Muscle layer of duodenum (tissue), 2 donors: ENCODE results near the gene HAND1.

Experiments used
- H3K27ac ChIP-seq: one replicate; pipeline ENCODE4 v1.7.0; 2013; ENCODE audit warnings: mild to moderate bottlenecking, low read length
- H3K27me3 ChIP-seq: one replicate; pipeline ENCODE4 v1.7.0; 2013; ENCODE audit warnings: low read depth, mild to moderate bottlenecking, control low read depth, low read length
- H3K36me3 ChIP-seq, 2 donors: one replicate each; pipeline ENCODE4 v1.7.0; 2013; ENCODE audit warnings: low read length in 2 of 2, control low read depth in 1 of 2, mild to moderate bottlenecking in 1 of 2; ENCODE audit not compliant: insufficient read depth in 2 of 2, control insufficient read depth in 1 of 2
- H3K4me1 ChIP-seq, 2 donors: one replicate each; pipeline ENCODE4 v1.7.0; 2013; ENCODE audit warnings: low read length in 2 of 2, mild to moderate bottlenecking in 2 of 2, control low read depth in 1 of 2, moderate library complexity in 1 of 2; ENCODE audit not compliant: insufficient read depth in 2 of 2, control insufficient read depth in 1 of 2
- H3K4me3 ChIP-seq, 2 donors: one replicate each; pipeline ENCODE4 v1.7.0; 2013; ENCODE audit warnings: low read length in 2 of 2, low read depth in 1 of 2, mild to moderate bottlenecking in 1 of 2
- H3K9me3 ChIP-seq, 2 donors: one replicate each; pipeline ENCODE4 v1.7.0; 2013; ENCODE audit warnings: low read length in 2 of 2, control low read depth in 1 of 2, mild to moderate bottlenecking in 1 of 2; ENCODE audit not compliant: control insufficient read depth in 1 of 2
- donor health status: healthy.

The HAND1 gene

GRCh38 chr5:154467655-154468354, 10.2 kb downstream of the HAND1 start:
- peaks cover 0 to 12% of the 10 kb centered on the region in 2 donors for H3K4me1 ChIP-seq
- H3K27ac ChIP-seq: no peak overlapping the region
- H3K4me3 ChIP-seq: no peak overlapping the region
- H3K36me3 ChIP-seq: no peaks in the 10 kb centered on the region
- H3K9me3 ChIP-seq: no peaks in the 10 kb centered on the region
- H3K27me3 ChIP-seq: peaks cover 11% of the 10 kb centered on the region

GRCh38 chr5:154466671-154467070, 11.4 kb downstream of the HAND1 start:
- no peaks in the 10 kb centered on the region for H3K9me3 ChIP-seq
- no peak overlapping the region for H3K4me3 ChIP-seq

GRCh38 chr5:154466147-154466546, 11.9 kb downstream of the HAND1 start:
- Histone ChIP-seq H3K27ac (no peak overlapping the region), H3K4me3 (no peak overlapping the region), H3K36me3 (no peaks in the 10 kb centered on the region), H3K27me3 (no peaks in the 10 kb centered on the region), H3K4me1 (peaks cover 0 to 8% of the 10 kb centered on the region in 2 donors), H3K9me3 (no peaks in the 10 kb centered on the region)

More at GRCh38 chr5:154466671-154467070, 11.4 kb downstream of the HAND1 start:
- no peaks in the 10 kb centered on the region for H3K36me3 ChIP-seq
- peaks cover under 1% of the 10 kb centered on the region for H3K27me3 ChIP-seq
- peaks cover 0 to 12% of the 10 kb centered on the region in 2 donors for H3K4me1 ChIP-seq
- no peak overlapping the region for H3K27ac ChIP-seq

- no peaks in the 10 kb centered on the region for H3K4me1 ChIP-seq
- no peaks in the 10 kb centered on the region for H3K36me3 ChIP-seq
- H3K4me3 ChIP-seq: no peak overlapping the region
- H3K27me3 ChIP-seq: no peaks in the 10 kb centered on the region
- no peaks in the 10 kb centered on the region for H3K9me3 ChIP-seq
- no peak overlapping the region for H3K27ac ChIP-seq
Measured at GRCh38 chr5:154465169-154465568, 12.9 kb downstream of the HAND1 start.

- Histone ChIP-seq H3K36me3 (peaks cover 0 to 2% of the 10 kb centered on the region in 2 donors), H3K9me3 (no peaks in the 10 kb centered on the region), H3K4me3 (no peak overlapping the region), H3K27me3 (no peaks in the 10 kb centered on the region), H3K4me1 (peaks cover 0 to 1% of the 10 kb centered on the region in 2 donors), H3K27ac (no peak overlapping the region)
Measured at GRCh38 chr5:154464438-154464837, 13.6 kb downstream of the HAND1 start.

GRCh38 chr5:154461531-154461930, 16.5 kb downstream of the HAND1 start:
- Histone ChIP-seq H3K36me3 (peaks cover 9 to 24% of the 10 kb centered on the region in 2 donors), H3K4me3 (no peak overlapping the region), H3K27me3 (no peaks in the 10 kb centered on the region), H3K9me3 (no peaks in the 10 kb centered on the region), H3K27ac (no peak overlapping the region), H3K4me1 (peaks cover 0 to 8% of the 10 kb centered on the region in 2 donors)

- H3K4me3 ChIP-seq: no peak overlapping the region
- H3K4me1 ChIP-seq: peaks cover 0 to 8% of the 10 kb centered on the region in 2 donors
- no peak overlapping the region for H3K27ac ChIP-seq
- H3K27me3 ChIP-seq: no peaks in the 10 kb centered on the region
- H3K36me3 ChIP-seq: peaks cover 20 to 38% of the 10 kb centered on the region in 2 donors
- H3K9me3 ChIP-seq: no peaks in the 10 kb centered on the region
Measured at GRCh38 chr5:154460172-154460571, 17.9 kb downstream of the HAND1 start.

GRCh38 chr5:154459015-154459414, 19.0 kb downstream of the HAND1 start:
- Histone ChIP-seq H3K27me3 (no peaks in the 10 kb centered on the region), H3K9me3 (no peaks in the 10 kb centered on the region), H3K4me1 (peaks cover 0 to 8% of the 10 kb centered on the region in 2 donors), H3K4me3 (no peak overlapping the region), H3K36me3 (peaks cover 27 to 49% of the 10 kb centered on the region in 2 donors), H3K27ac (no peak overlapping the region)

- peaks cover 43 to 73% of the 10 kb centered on the region in 2 donors for H3K36me3 ChIP-seq
- no peaks in the 10 kb centered on the region for H3K9me3 ChIP-seq
- no peak overlapping the region for H3K4me3 ChIP-seq
- peaks cover 0 to 8% of the 10 kb centered on the region in 2 donors for H3K4me1 ChIP-seq
- no peak overlapping the region for H3K27ac ChIP-seq
- H3K27me3 ChIP-seq: no peaks in the 10 kb centered on the region
Measured at GRCh38 chr5:154456540-154456939, 21.5 kb downstream of the HAND1 start.

GRCh38 chr5:154455585-154455984, 22.4 kb downstream of the HAND1 start:
- Histone ChIP-seq H3K9me3 (no peaks in the 10 kb centered on the region), H3K36me3 (peaks cover 46 to 83% of the 10 kb centered on the region in 2 donors), H3K4me1 (peaks cover 0 to 8% of the 10 kb centered on the region in 2 donors), H3K27ac (no peak overlapping the region), H3K27me3 (no peaks in the 10 kb centered on the region), H3K4me3 (no peak overlapping the region)

GRCh38 chr5:154451957-154452356, 26.1 kb downstream of the HAND1 start:
- no peak overlapping the region for H3K4me3 ChIP-seq
- no peaks in the 10 kb centered on the region for H3K27me3 ChIP-seq
- no peak overlapping the region for H3K27ac ChIP-seq
- no peaks in the 10 kb centered on the region for H3K9me3 ChIP-seq
- peaks cover 5 to 31% of the 10 kb centered on the region in 2 donors for H3K4me1 ChIP-seq
- H3K36me3 ChIP-seq: peaks cover 42 to 63% of the 10 kb centered on the region in 2 donors

- peaks cover 26 to 41% of the 10 kb centered on the region in 2 donors for H3K36me3 ChIP-seq
- no peaks in the 10 kb centered on the region for H3K9me3 ChIP-seq
- no peak overlapping the region for H3K27ac ChIP-seq
- H3K4me3 ChIP-seq: no peak overlapping the region
- H3K27me3 ChIP-seq: no peaks in the 10 kb centered on the region
- peaks cover 5 to 34% of the 10 kb centered on the region in 2 donors for H3K4me1 ChIP-seq
Measured at GRCh38 chr5:154449786-154450185, 28.2 kb downstream of the HAND1 start.
